Vagina (tissue), 2 donors: Measurements from ENCODE around the gene CX3CR1.
"Not testable (repeated sequence)": the region's sequence is repeated elsewhere in the genome, so short reads cannot be mapped to it uniquely, and the experiment has no call there.

ENCODE experiments used
- POLR2A ChIP-seq, 2 donors: fragments of 450-650 bp; IDR thresholded peaks; one replicate each; pipeline ENCODE4 v1.6.1; 2017; ENCODE audit warnings: antibody characterized with exemption in 2 of 2, mild to moderate bottlenecking in 2 of 2, moderate library complexity in 2 of 2
- POLR2AphosphoS5 ChIP-seq, 2 donors: sonication (generic); formaldehyde crosslinking; IDR thresholded peaks; one replicate each; pipeline ENCODE4 v1.9.0; 2017; ENCODE audit warnings: antibody characterized with exemption in 2 of 2, mild to moderate bottlenecking in 2 of 2, low read depth in 1 of 2; ENCODE audit not compliant: insufficient read depth in 1 of 2
- TF ChIP-seq, protein P1 (sequence below), 3 experiments: fragments of 450-650 bp in 2 of 3; fragments of 200-600 bp in 1 of 3; sonication (generic) in 1 of 3; IDR thresholded peaks; one replicate each; pipeline ENCODE4 v1.5.1; 2017 to 2019; ENCODE audit warnings: antibody characterized with exemption in 3 of 3, mild to moderate bottlenecking in 2 of 3, moderate library complexity in 2 of 3

DNA sequence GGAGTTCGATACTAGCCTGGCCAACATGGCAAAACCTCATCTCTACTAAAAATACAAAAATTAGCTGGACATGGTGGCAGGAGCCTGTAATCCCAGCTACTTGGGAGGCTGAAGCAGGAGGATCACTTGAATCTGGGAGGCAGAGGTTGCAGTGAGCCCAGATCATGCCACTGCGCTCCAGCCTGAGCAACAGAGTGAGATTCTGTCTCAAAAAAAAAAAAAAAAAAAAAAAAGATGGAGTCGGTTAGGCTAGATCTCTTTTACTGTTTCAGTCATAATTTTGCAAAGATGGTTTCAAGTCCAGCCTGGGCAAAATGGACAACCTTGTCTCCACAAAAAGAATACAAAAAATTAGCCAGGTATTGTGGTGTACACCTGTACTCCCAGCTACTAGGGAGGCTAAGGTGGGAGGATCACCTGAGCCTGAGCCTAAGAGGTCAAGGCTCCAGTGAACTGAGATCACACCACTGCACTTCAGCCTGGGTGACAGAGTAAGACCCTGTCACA, 42.4 kb upstream of the CX3CR1 start:
- TF ChIP-seq, protein P1, sequence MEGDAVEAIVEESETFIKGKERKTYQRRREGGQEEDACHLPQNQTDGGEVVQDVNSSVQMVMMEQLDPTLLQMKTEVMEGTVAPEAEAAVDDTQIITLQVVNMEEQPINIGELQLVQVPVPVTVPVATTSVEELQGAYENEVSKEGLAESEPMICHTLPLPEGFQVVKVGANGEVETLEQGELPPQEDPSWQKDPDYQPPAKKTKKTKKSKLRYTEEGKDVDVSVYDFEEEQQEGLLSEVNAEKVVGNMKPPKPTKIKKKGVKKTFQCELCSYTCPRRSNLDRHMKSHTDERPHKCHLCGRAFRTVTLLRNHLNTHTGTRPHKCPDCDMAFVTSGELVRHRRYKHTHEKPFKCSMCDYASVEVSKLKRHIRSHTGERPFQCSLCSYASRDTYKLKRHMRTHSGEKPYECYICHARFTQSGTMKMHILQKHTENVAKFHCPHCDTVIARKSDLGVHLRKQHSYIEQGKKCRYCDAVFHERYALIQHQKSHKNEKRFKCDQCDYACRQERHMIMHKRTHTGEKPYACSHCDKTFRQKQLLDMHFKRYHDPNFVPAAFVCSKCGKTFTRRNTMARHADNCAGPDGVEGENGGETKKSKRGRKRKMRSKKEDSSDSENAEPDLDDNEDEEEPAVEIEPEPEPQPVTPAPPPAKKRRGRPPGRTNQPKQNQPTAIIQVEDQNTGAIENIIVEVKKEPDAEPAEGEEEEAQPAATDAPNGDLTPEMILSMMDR (IDR thresholded peaks at IDR 0.05), result not testable (repeated sequence)
- not testable (repeated sequence) for TF ChIP-seq POLR2A (IDR thresholded peaks at IDR 0.05); POLR2AphosphoS5 (IDR thresholded peaks at IDR 0.05; ENCODE audit: insufficient read depth in 1 of 2, low read depth in 1 of 2)
